Measurements from ENCODE around the gene SENP1.

DNA sequence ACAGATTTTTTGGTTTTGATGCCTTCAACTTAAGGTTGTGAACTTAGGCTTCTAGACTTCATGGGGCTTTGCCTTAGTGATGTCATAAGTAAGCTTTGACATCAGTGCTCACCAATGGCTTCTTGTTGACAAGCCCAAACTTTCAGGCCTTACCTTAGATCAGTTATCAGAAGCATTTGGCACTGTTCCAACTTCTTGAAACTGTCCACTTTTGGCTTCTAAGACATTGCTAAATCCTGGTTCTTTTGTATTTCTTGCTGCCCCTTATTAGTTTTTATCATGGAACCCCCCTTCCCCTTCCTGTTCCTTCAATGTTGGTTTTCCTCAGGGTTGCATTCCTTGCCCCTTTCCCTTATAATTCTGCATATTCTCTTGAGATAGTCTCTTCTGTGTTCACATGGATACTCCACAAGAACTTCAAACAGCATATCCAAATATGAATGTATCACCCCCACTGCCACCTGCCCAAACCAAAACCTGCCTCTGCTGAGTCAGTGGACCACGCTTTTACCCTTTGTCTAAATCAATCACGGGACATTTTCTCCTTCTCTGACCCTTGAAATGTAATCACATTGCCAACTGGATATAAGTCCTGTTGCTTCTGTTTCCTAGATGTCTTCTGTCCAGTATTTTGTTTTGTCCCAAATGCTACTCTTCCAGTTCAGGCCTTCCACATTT is 21.2 kb upstream of the SENP1 start:
- TF ChIP-seq, protein P1, sequence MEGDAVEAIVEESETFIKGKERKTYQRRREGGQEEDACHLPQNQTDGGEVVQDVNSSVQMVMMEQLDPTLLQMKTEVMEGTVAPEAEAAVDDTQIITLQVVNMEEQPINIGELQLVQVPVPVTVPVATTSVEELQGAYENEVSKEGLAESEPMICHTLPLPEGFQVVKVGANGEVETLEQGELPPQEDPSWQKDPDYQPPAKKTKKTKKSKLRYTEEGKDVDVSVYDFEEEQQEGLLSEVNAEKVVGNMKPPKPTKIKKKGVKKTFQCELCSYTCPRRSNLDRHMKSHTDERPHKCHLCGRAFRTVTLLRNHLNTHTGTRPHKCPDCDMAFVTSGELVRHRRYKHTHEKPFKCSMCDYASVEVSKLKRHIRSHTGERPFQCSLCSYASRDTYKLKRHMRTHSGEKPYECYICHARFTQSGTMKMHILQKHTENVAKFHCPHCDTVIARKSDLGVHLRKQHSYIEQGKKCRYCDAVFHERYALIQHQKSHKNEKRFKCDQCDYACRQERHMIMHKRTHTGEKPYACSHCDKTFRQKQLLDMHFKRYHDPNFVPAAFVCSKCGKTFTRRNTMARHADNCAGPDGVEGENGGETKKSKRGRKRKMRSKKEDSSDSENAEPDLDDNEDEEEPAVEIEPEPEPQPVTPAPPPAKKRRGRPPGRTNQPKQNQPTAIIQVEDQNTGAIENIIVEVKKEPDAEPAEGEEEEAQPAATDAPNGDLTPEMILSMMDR (IDR thresholded peaks at IDR 0.05), result no peak
- TF ChIP-seq POLR2A (IDR thresholded peaks at IDR 0.05), result no peak

Measured in ovary (tissue), 3 donors.